22Rv1 (cell line): ENCODE measurements around the gene PCSK5.

Source experiments
- ZFX ChIP-seq: fragments of 450-650 bp; IDR thresholded peaks from 2 replicates; pipeline ENCODE4 v1.6.1; 2017; ENCODE audit warnings: antibody characterized with exemption, borderline replicate concordance
- TF ChIP-seq, protein P1 (sequence below): fragments of 450-650 bp; IDR thresholded peaks from 2 replicates; pipeline ENCODE4 v1.5.1; 2017; ENCODE audit warnings: mild to moderate bottlenecking

- TF ChIP-seq, protein P1, sequence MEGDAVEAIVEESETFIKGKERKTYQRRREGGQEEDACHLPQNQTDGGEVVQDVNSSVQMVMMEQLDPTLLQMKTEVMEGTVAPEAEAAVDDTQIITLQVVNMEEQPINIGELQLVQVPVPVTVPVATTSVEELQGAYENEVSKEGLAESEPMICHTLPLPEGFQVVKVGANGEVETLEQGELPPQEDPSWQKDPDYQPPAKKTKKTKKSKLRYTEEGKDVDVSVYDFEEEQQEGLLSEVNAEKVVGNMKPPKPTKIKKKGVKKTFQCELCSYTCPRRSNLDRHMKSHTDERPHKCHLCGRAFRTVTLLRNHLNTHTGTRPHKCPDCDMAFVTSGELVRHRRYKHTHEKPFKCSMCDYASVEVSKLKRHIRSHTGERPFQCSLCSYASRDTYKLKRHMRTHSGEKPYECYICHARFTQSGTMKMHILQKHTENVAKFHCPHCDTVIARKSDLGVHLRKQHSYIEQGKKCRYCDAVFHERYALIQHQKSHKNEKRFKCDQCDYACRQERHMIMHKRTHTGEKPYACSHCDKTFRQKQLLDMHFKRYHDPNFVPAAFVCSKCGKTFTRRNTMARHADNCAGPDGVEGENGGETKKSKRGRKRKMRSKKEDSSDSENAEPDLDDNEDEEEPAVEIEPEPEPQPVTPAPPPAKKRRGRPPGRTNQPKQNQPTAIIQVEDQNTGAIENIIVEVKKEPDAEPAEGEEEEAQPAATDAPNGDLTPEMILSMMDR, result no peak
- TF ChIP-seq ZFX, result no peak
These were observed 340.5 kb downstream of the PCSK5 start for GRCh38 chr9:76231001-76231400.
